22Rv1 (cell line): ENCODE measurements around the gene MEIOSIN.

Experiments used
- H3K27ac ChIP-seq: fragments of 450-650 bp; 2 replicates; pipeline ENCODE4 v1.5.1; 2017
- CTCF ChIP-seq: fragments of 450-650 bp; IDR thresholded peaks from 2 replicates; pipeline ENCODE4 v1.5.1; 2017; ENCODE audit warnings: mild to moderate bottlenecking
- ZFX ChIP-seq: fragments of 450-650 bp; IDR thresholded peaks from 2 replicates; pipeline ENCODE4 v1.6.1; 2017; ENCODE audit warnings: antibody characterized with exemption, borderline replicate concordance

MEIOSIN gene

DNA sequence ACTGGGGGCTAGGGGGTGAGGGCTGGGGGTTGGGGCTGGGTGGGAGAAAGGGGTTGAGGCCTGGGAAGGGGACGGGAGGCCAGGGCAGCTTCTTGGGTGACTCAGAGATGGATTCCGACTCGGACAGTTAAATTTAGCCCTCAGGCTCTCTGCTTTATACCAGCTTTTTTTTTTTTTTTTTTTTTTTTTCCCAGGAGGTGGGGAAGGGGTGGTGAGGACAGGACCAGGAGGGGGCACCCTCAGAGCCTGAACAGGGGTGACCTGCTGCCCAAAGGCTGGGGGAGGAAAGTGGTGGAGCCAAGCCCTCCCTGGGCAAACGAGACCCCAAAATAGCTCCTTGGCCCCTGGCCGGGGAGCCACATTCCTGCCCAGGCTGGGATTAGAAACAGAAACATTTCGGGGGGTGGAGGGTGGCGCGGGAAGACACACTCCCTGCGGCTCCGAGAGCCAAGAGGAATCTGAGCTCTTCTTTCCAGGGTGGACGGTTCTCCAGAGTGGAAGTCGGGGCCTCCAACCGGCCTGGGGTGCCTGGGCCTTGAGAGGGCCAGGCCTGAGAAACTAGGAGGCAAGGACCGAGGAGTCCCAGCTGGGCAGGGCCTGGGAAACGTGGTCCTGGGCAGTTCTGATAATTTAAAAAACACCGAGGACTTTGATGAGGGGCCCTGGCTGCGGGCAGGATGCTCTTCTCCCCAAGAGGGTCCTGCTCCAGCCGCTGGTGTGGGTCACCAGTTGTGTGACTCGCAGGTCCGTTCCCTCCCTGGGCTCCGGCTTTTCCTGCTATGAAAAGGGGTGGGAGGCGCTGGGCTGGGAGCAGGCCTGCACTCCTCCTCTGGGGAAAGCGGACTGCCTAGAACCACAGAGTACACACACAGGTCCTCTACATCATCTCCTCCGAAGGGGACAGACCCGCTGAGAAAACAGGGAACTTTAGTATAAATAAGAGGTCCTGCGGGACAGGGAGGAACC is 49.9 kb downstream of the MEIOSIN start:
- 0 out of 2 replicates have a peak overlapping the region, but pooled peaks have one; percentile 7 for H3K27ac ChIP-seq
- TF ChIP-seq CTCF (no peak), ZFX (no peak)

GRCh38 chr19:45784096-45784495 is 50.9 kb downstream of the MEIOSIN start:
- no peak overlapping the region for H3K27ac ChIP-seq
- TF ChIP-seq ZFX = no peak
- TF ChIP-seq CTCF = no peak

GRCh38 chr19:45785097-45785496 is 51.9 kb downstream of the MEIOSIN start:
- TF ChIP-seq ZFX (no peak), CTCF (no peak)
- no peak overlapping the region for H3K27ac ChIP-seq

GRCh38 chr19:45785781-45786532 is 52.7 kb downstream of the MEIOSIN start:
- H3K27ac ChIP-seq = no peak overlapping the region
- TF ChIP-seq ZFX (no peak), CTCF (no peak)

- TF ChIP-seq CTCF (no peak), ZFX (no peak)
- no peak overlapping the region for H3K27ac ChIP-seq
Measured at GRCh38 chr19:45786533-45786894, 53.3 kb downstream of the MEIOSIN start.

DNA sequence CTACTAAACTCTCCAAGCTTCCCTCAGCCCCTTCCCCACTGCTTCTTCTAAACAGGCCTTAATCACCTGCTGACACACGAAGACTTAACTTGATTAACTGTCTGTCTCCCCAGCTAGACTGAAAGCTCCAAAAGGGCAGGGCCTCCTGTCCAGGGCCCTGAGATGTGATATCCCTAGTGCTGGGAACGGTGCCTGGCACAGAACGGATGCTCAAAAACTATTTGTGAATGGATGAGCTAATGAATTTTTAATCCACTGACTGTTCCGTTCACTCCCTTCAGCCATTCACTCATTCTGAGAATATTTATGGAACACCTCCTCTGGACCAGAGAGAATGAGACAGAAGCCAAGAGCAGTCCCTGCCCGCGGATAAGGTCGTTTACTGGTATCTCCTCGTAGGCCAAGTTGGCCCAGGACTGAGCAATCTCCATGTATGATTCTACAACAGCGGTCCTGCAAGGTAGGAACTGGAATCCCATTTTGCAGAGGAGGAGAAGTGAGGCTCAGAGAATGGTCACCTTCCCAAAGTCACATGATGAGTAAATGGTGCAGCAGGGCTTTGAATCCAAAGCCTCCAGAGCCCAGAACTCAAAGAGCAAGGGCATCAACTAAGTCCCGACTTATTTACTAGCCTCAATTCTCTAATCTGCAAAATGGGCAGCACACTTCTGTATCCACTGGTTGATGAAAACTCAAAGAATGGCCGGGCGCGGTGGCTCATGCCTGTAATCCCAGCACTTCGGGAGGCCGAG is 56.0 kb downstream of the MEIOSIN start:
- no peak overlapping the region for H3K27ac ChIP-seq

More for the DNA sequence above, 56.0 kb downstream of the MEIOSIN start:
- no peak for TF ChIP-seq CTCF
- TF ChIP-seq ZFX = no peak
